NCI-H2107 (cell line): ENCODE measurements around the gene LINGO3.
A peak's percentile ranks its signal among the peaks of the same experiment; 100 is the strongest.
"Not testable (repeated sequence)": the region's sequence is repeated elsewhere in the genome, so short reads cannot be mapped to it uniquely, and the experiment has no call there.

Experiments
- DNase-seq: peaks from one replicate; lab custom pipeline; 2025; lab: John Stamatoyannopoulos, UW

The LINGO3 gene

DNA sequence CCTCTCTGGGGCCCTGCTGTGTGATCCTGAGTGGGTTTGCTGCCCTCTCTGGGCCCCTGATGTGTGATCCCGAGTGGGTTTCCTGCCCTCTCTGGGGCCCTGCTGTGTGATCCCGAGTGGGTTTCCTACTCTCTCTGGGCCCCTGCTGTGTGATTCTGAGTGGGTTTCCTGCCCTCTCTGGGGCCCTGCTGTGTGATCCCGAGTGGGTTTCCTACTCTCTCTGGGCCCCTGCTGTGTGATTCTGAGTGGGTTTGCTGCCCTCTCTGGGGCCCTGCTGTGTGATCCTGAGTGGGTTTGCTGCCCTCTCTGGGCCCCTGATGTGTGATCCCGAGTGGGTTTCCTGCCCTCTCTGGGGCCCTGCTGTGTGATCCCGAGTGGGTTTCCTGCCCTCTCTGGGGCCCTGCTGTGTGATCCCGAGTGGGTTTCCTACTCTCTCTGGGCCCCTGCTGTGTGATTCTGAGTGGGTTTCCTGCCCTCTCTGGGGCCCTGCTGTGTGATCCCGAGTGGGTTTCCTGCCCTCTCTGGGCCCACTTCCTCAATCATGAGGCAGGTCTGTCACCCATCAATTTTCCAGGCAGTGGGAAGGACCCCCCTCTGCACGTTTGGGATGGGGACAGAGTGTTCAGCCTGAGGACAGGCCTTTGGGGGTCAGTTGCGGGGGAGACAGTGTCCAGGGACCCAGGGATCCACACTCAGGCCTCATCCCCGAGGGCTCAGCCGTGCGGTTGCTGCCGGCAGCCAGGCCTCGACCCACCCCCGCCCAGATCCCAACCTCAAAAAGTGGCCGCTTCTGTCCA is 26.5 kb downstream of the LINGO3 start:
- DNase-seq: not testable (repeated sequence)

GRCh38 chr19:2280633-2281264 is 27.2 kb downstream of the LINGO3 start:
- DNase-seq: no peak

- no peak for DNase-seq
Observed at GRCh38 chr19:2278459-2279158, 29.3 kb downstream of the LINGO3 start.

- DNase-seq: no peak
Observed at GRCh38 chr19:2277138-2277537, 30.8 kb downstream of the LINGO3 start.

GRCh38 chr19:2276429-2276986 is 31.4 kb downstream of the LINGO3 start:
- no peak for DNase-seq

GRCh38 chr19:2275588-2276428 is 32.1 kb downstream of the LINGO3 start:
- DNase-seq: no peak

DNA sequence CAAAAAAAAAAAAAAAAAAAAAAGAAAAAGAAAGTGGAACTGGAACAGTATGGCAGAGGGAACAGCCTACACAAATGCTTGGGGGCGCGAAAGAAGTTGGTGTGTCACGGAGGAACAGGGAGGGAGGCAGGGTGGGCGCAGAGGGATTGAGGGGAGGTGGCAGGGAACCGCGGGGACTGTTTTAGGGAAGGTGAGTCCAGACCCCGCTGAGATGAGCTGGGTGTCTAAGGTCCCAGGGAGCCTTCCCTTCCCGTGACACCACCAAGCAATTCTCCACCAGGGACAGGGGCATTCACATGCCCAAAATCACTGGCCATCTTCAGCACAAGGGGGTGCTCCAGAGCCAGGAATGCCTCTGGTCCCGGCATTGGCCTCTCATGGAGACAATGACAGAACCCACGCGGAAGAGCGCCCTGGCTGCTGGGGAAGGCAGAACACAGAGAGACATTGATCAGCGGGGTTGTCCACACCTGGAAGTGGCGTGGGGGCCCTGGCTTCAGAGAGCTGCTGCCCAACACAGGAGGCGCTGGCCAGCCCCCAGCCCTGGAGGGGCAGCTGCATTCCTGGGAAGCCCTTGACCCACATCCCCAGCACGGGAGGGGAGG is 32.9 kb downstream of the LINGO3 start:
- no peak for DNase-seq

- no peak for DNase-seq
Observed at GRCh38 chr19:2274185-2274711, 33.7 kb downstream of the LINGO3 start.

DNA sequence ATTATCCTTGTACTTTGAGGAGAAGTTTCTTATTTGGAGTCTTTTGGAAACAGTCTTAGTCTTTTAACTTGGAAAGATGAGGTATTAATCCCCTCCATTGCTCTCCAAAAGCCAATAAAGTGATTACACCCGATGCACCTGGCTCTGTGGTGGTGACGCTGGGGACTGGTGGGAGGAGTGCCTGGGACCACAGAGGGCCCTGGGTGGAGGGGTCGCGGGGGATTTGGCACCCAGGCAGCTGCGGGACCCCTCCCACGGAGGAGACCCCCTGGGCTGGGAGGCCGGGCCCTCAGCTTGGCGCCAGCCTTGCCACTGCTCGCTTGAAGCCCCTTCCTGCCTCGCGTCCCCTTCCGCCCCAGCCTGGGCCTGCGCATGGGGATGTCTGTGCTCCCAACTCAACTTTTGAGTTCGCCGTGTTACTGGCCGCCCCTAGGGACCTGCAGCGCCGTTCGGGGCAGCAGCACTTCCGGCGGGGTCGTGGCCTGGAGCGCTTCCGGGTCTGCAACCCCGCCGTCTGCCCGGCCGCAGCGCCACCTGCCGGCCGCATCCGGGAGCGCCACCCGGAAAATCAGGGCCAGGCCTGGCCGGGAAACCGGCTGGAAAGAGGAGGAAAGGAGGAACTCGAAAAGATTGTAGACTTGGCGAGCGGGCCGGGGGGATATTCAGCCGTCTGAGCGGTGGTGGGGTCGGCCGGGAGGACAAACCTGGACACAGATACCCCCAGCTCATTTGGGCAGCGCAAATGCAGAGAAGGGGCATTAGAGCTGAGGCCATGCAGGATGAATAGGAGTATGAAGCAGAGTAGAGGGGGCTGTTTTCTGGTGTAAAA is 34.4 kb downstream of the LINGO3 start:
- DNase-seq: peak; percentile 66

DNA sequence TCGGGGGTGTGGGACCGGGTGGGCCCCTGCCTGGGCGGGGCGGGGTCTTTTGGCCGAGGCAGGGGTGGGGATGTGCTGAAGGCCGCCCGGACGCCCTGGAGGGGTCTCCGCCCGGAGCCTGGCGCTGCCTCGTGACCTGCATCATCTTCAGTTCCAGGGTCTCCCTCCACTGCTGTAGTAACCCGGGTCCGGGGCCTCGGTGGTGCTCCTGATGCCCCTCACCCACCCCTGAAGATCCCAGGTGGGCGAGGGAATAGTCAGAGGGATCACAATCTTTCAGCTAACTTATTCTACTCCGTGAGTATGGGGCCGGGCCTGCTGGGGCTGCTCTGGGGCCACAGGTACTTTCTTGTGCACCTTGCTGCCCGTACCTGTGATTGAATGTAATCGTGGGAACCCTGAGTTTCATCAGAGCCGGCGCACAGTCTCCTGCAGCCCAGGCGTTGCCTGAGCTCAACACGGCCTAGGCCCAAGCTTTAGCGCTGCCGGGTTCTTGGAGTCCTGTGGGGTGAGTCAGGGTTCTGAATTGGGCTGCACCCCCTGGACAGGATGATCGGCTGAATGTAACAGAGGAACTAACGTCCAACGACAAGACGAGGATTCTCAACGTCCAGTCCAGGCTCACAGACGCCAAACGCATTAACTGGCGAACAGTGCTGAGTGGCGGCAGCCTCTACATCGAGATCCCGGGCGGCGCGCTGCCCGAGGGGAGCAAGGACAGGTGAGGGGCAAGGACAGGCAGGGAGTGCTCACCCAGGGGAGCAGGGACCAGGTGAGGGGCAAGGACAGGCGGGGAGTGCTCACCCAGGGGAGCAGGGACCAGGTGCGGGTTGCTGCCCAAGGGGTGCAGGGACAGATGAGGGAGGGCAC is 36.5 kb downstream of the LINGO3 start:
- DNase-seq: no peak

DNA sequence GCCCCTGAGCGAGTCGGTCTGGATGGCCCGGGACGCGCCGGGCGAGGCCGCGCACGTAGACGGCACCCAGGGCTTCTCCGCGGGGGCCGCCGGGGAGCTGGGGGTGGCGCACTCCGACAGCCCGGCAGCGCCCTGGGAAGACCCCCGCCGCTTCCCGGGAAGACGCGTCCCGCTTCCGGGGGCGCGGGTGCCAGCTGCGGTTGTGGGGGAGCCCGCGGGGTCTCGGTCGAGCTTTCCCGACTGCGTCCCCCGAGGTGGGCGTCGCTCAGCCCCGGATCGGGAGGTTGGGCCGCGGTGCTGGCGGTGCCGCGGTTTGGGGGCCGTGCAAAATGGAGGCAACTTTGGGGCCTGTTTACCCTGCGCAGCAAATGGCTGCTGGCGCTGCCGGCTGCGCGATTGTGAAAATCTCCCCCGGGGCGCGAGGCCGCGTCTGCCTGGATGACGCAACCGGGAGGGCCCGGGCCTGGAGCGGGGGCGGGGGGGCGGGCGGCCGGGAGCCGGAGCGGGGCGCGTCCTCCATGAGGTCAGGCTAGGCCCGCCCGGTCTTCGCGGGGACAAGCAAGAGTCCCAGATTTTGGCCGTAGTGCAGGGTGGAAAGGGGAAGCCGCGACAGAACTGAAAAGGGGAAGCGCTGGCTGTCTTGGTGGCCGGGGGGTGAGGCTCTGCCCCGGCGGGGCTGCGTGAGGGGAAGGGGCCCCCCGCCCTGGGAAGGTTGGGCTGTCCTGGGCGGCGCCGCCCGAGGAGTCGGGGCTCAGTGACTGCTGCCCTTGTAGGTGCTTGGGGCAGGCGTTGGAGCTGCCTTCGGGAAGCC is 37.3 kb downstream of the LINGO3 start:
- DNase-seq: no peak

- DNase-seq: no peak
Observed at GRCh38 chr19:2270157-2270422, 37.9 kb downstream of the LINGO3 start.

DNA sequence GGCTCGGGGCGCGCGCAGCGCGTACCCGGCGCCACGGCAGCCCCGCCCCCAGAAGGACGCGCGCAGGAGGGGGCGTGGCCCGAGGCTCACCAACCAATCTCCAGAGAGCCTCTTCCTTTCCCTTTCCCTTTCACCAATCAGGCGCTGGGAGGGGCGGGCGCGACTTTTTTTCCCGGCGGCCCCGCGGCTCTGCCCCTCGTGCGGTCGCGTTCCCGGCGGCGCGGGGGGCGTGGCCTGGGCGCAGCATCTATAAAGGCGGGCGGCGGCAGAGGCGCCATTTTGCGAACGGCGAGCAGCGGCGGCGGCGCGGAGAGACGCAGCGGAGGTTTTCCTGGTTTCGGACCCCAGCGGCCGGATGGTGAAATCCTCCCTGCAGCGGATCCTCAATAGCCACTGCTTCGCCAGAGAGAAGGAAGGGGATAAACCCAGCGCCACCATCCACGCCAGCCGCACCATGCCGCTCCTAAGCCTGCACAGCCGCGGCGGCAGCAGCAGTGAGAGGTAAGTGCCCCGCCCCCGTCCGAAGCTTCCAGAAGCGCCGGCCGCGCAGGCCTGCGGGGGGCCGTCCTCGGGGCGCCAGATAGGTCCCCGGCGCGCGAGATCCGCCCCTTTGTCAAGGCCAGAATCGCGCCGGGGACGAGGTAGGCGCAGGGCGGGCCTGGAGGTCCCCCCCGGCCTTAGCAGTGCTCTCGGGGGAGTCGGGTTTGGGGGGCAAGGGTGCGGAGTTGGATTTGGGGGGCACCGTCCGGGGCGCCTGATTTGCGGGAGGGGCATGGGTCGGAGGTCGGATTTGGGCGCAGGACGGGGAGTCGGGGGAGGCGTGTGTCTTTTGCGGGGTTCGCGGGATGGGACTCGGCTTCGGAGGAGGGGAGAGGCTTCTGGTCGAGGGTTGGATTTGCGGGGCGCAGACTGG is 38.5 kb downstream of the LINGO3 start:
- DNase-seq: peak; percentile 90

DNA sequence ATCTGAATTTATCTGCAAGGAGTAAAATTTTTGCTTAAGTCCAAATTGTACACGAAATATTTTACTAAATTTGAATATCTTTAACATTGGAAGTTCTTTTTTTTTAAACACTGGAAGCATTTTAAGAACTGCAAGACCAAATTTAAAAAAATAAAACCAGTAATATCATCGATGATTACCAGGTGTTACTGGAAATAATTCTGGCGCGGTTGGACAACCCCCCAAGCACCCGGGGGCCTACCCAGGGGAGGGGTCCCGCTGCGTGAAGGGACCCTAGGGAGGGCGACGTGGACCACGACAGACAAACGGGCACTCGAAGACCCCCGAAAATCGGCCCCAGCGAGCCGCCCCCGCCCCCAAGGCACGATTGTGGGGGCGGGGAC is 39.1 kb downstream of the LINGO3 start:
- DNase-seq: no peak

DNA sequence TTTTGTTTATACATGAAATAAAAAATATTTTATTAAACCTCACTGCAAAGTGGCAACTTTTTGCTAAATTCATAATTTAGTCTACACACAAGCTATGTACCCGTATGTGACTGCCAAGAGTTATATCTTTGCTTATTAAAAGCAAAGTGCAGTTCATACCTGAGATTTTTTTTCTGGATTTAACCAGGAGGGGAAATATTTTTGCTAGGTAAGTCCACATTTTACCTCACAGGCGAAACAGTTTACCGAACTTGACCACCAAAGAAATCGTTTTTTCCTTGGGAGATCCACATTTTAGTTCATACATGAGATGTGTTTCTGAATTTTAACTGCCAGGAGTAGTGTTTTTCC is 39.5 kb downstream of the LINGO3 start:
- DNase-seq: no peak

DNA sequence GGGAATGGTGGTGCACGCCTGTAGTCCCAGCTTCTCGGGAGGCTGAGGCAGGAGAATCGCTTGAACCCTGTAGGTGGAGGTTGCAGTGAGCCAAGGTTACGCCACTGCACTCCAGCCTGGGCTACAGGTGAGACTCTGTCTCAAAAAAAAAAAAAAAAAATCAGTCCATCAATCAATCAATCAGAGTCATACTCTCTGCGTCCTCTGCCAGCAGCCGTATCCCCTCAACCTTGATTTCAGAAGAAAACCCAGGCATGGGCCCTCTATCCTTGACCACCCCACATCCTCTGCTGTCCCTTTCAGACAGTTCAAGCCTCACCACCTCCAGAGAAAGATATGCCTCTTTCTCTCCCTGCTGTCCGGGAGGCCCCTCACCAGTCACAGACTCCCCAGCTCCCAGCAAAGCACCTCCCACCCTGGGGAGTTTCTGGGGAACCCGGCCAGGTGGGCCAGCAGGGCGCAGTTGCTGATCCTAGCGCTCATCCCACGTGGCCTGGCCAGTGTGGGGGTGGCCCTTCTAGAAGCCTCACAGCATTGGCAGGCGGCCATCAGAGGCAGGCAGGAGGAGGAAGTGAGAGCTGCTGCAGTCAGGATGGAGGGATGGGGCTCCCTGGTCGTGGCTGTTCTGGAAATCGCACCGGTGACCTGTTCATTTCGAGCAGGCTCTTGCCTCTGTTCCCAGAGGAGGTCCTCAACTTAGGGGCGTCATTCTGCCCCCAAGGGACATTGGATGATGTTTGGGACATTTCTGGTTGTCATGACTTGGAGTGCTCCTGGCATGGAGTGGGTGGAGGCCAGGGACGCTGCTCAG is 41.6 kb downstream of the LINGO3 start:
- no peak for DNase-seq
